Retinal pigment epithelial cell (primary cell): ENCODE data around the gene PELI1.

Experiments used
- DNase-seq: peaks from one replicate; pipeline ENCODE4 v3.0.0-alpha.2; 2010; ENCODE audit warnings: low read depth
- H3K4me3 ChIP-seq: 2 replicates; pipeline ENCODE4 v1.5.1; 2011; ENCODE audit warnings: mild to moderate bottlenecking, low read length, control low read depth, moderate library complexity
- CTCF ChIP-seq: conservative IDR thresholded peaks from 2 replicates; pipeline ENCODE4 v1.5.1; 2011; ENCODE audit warnings: low read depth, low read length, control low read depth, inconsistent platforms

PELI1 gene

DNA sequence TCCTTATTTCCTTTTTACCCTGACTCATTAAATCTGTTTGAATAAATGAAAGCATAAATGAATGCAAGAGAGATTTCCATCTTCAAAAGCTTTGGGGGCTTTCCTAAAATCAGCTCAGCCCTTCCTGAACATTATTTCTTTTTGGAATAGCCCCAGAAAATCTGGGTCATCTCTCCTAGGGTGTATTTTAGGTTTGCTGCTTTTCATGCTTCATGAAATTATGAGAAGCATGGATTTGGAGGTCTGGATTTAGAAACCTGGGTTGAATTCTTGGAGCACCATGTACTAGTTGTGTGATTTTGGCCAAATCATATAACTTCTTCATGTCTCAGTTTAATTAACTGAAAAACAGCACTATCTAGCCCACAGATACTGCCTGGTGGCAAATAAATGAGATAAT is 24.0 kb upstream of the PELI1 start:
- no peak for DNase-seq
- no peak for TF ChIP-seq CTCF
- no peak overlapping the region for H3K4me3 ChIP-seq

- no peak overlapping the region for H3K4me3 ChIP-seq
- peak; percentile 77 for DNase-seq
- TF ChIP-seq CTCF, result no peak
Observed at GRCh38 chr2:64166637-64167420, 22.6 kb upstream of the PELI1 start.

- no peak overlapping the region for H3K4me3 ChIP-seq
- TF ChIP-seq CTCF, result no peak
- DNase-seq, result no peak
Observed at GRCh38 chr2:64166212-64166611, 22.0 kb upstream of the PELI1 start.

- no peak overlapping the region for H3K4me3 ChIP-seq
- DNase-seq, result no peak
- no peak for TF ChIP-seq CTCF
Observed at GRCh38 chr2:64165706-64166105, 21.5 kb upstream of the PELI1 start.

DNA sequence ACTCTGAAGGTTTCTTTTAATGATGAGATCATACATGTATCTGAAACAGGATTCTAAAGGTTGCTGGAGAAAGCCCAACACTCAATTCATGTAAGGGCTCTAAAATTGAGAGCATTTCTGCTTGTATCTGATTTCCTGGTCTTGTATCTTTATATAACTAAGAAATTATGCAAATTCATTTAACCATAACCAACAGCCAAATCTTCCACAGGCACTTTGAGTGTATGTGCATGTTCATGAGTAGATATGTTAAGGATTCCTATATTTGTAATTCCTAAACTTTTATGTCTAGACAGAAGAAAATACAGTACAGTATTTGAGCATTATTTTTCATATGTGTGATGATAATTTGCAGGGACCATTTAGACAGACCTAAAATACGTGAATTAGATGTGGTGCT is 20.4 kb upstream of the PELI1 start:
- DNase-seq, result no peak
- H3K4me3 ChIP-seq, result no peak overlapping the region
- TF ChIP-seq CTCF, result no peak

GRCh38 chr2:64162516-64162915 is 18.3 kb upstream of the PELI1 start:
- no peak overlapping the region for H3K4me3 ChIP-seq
- DNase-seq, result no peak
- TF ChIP-seq CTCF, result no peak

DNA sequence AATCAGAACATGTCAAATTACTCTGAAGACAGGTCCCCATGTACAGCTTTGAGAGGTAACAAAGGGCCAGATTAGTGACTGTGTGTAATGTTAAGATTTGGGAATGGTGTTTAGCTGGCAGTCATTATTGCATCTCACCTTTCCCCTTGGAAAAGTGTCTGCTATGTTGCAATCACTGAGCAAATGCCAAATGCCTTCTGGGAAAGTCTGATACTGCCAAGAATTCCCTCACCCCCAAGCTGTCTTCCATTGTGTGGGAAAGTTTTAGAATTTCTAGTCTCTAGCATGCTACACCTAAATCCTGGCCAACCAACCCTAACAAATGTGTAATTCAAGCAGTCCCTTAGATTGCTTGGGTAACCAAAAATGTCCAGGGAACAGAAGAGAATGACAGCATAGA is 13.6 kb upstream of the PELI1 start:
- TF ChIP-seq CTCF, result no peak
- DNase-seq, result no peak

More for the DNA sequence above, 13.6 kb upstream of the PELI1 start:
- no peak overlapping the region for H3K4me3 ChIP-seq
